CD8-positive, alpha-beta memory T cell (primary cell): ENCODE data around the gene NSUN3. TPM values are rescaled to one million over a fixed set of nuclear protein-coding genes. Genes with fewer than 3 reads are reported as not detected.

ENCODE experiments used
- CTCF ChIA-PET: fragments of 350-600 bp; sonication (Branson Sonifier 250); formaldehyde crosslinking; loops from one replicate; lab custom pipeline; 2021; ENCODE audit warnings: antibody characterized with exemption; lab: Charles Lee
- POLR2A ChIA-PET: fragments of 350-600 bp; sonication (Branson Sonifier 250); formaldehyde crosslinking; loops from one replicate; lab custom pipeline; 2021; ENCODE audit warnings: antibody characterized with exemption; lab: Charles Lee
- DNase-seq, 5 donors: peaks; one replicate each; pipeline versions ENCODE4 v3.0.0 to v3.0.0-alpha.2; 2020 to 2022; ENCODE audit warnings: mixed read lengths in 1 of 5
- H3K27ac ChIP-seq: one replicate; pipeline ENCODE4 v1.7.0; 2013; ENCODE audit warnings: low read depth, mild to moderate bottlenecking, low read length, moderate library complexity
- H3K27me3 ChIP-seq: 2 replicates; pipeline ENCODE4 v1.7.0; 2013; ENCODE audit warnings: low read length, mild to moderate bottlenecking; ENCODE audit not compliant: insufficient read depth, poor library complexity, severe bottlenecking
- H3K36me3 ChIP-seq: 2 replicates; pipeline ENCODE4 v1.7.0; 2013; ENCODE audit warnings: mild to moderate bottlenecking, low read length, moderate library complexity; ENCODE audit not compliant: insufficient read depth
- H3K4me1 ChIP-seq: 2 replicates; pipeline ENCODE4 v1.7.0; 2013; ENCODE audit warnings: mild to moderate bottlenecking, low read length, moderate library complexity; ENCODE audit not compliant: insufficient read depth
- H3K4me3 ChIP-seq: 2 replicates; pipeline ENCODE4 v1.7.0; 2013; ENCODE audit warnings: mild to moderate bottlenecking, low read length
- H3K9me3 ChIP-seq: 2 replicates; pipeline ENCODE4 v1.7.0; 2013; ENCODE audit warnings: mild to moderate bottlenecking, low read length
- H3K27ac Mint-ChIP-seq, 8 donors: one replicate each; pipeline ENCODE4 v1.8.0; 2020 to 2021; ENCODE audit warnings: mixed read lengths in 8 of 8, mild to moderate bottlenecking in 6 of 8, inconsistent platforms in 3 of 8, moderate library complexity in 3 of 8
- H3K27me3 Mint-ChIP-seq, 2 donors: one replicate each; pipeline ENCODE4 v1.8.0; 2020 to 2021; ENCODE audit warnings: mixed read lengths in 2 of 2, mild to moderate bottlenecking in 1 of 2, moderate library complexity in 1 of 2
- H3K36me3 Mint-ChIP-seq, 3 donors: one replicate each; pipeline ENCODE4 v1.8.0; 2020 to 2021; ENCODE audit warnings: mixed read lengths in 3 of 3, inconsistent platforms in 1 of 3, mild to moderate bottlenecking in 1 of 3
- H3K4me1 Mint-ChIP-seq, 3 donors: one replicate each; pipeline ENCODE4 v1.8.0; 2020 to 2021; ENCODE audit warnings: mixed read lengths in 3 of 3, inconsistent platforms in 1 of 3, mild to moderate bottlenecking in 1 of 3
- H3K4me3 Mint-ChIP-seq, 7 donors: one replicate each; pipeline ENCODE4 v1.8.0; 2020 to 2021; ENCODE audit warnings: mixed read lengths in 7 of 7, mild to moderate bottlenecking in 6 of 7, moderate library complexity in 4 of 7, inconsistent platforms in 2 of 7
- H3K9me3 Mint-ChIP-seq, 5 donors: one replicate each; pipeline ENCODE4 v1.8.0; 2020 to 2022; ENCODE audit warnings: mixed read lengths in 5 of 5, mild to moderate bottlenecking in 3 of 5, moderate library complexity in 2 of 5, inconsistent platforms in 1 of 5
- polyA plus RNA-seq: library from polyadenylated mRNA; unstranded; fragments of 300-500 nt; fragmentation: Illumina TruSeq; gene quantifications from one replicate; pipeline ENCODE4 v1.2.3, GENCODE V29; 2021
- total RNA-seq, 2 experiments: library from RNA; stranded (reverse); gene quantifications; one replicate each; pipeline ENCODE4 v1.2.3, GENCODE V29; 2021

Gene NSUN3
- total and polyA plus RNA-seq, 3 experiments from 2014 or later, result 6.8 to 14.4 (median 13.4) TPM

GRCh38 chr3:94130690-94131089 is 67.8 kb downstream of the NSUN3 start:
- Histone ChIP-seq H3K4me3 (no peak overlapping the region), H3K36me3 (peaks cover 12% of the 10 kb centered on the region), H3K9me3 (no peaks in the 10 kb centered on the region), H3K27ac (no peak overlapping the region), H3K27me3 (no peaks in the 10 kb centered on the region), H3K4me1 (no peaks in the 10 kb centered on the region)
- H3K4me1 Mint-ChIP-seq, result no peaks in the 10 kb centered on the region
- DNase-seq, result no peak
- peaks cover 0 to 1% of the 10 kb centered on the region in 2 donors for H3K27me3 Mint-ChIP-seq
- ChIA-PET POLR2A (no interaction called here), CTCF (no interaction called here)
- peaks cover 5 to 37% (median 14%) of the 10 kb centered on the region in 3 donors for H3K36me3 Mint-ChIP-seq
- no peak overlapping the region for H3K27ac Mint-ChIP-seq
- H3K4me3 Mint-ChIP-seq, result no peak overlapping the region
- no peaks in the 10 kb centered on the region for H3K9me3 Mint-ChIP-seq

- no peaks in the 10 kb centered on the region for H3K4me1 ChIP-seq
- H3K4me1 Mint-ChIP-seq, result no peaks in the 10 kb centered on the region
- CTCF ChIA-PET, result no interaction called here
- H3K9me3 Mint-ChIP-seq, result no peaks in the 10 kb centered on the region
- DNase-seq, result no peak
- peaks cover 0 to 1% of the 10 kb centered on the region in 2 donors for H3K27me3 Mint-ChIP-seq
- no peak overlapping the region for H3K4me3 Mint-ChIP-seq
- no peaks in the 10 kb centered on the region for H3K36me3 ChIP-seq
- no peak overlapping the region for H3K4me3 ChIP-seq
- H3K9me3 ChIP-seq, result no peaks in the 10 kb centered on the region
- peaks cover 5 to 19% (median 8%) of the 10 kb centered on the region in 3 donors for H3K36me3 Mint-ChIP-seq
- H3K27me3 ChIP-seq, result no peaks in the 10 kb centered on the region
- POLR2A ChIA-PET, result no interaction called here
- H3K27ac ChIP-seq, result no peak overlapping the region
- H3K27ac Mint-ChIP-seq, result no peak overlapping the region
These were observed 69.9 kb downstream of the NSUN3 start for GRCh38 chr3:94132777-94133176.

- no peaks in the 10 kb centered on the region for H3K4me1 ChIP-seq
- Mint-ChIP-seq H3K4me1 (no peaks in the 10 kb centered on the region), H3K36me3 (peaks cover 0 to 3% (median 0%) of the 10 kb centered on the region in 3 donors), H3K27ac (no peak overlapping the region), H3K4me3 (no peak overlapping the region), H3K9me3 (no peaks in the 10 kb centered on the region), H3K27me3 (peaks cover 0 to 1% of the 10 kb centered on the region in 2 donors)
- no peaks in the 10 kb centered on the region for H3K9me3 ChIP-seq
- ChIA-PET POLR2A (no interaction called here), CTCF (no interaction called here)
- DNase-seq, result no peak
- H3K4me3 ChIP-seq, result no peak overlapping the region
- H3K27ac ChIP-seq, result no peak overlapping the region
- no peaks in the 10 kb centered on the region for H3K36me3 ChIP-seq
- H3K27me3 ChIP-seq, result no peaks in the 10 kb centered on the region
These were observed 73.3 kb downstream of the NSUN3 start for GRCh38 chr3:94136133-94136532.

GRCh38 chr3:94137377-94137776 is 74.5 kb downstream of the NSUN3 start:
- H3K36me3 Mint-ChIP-seq, result no peaks in the 10 kb centered on the region
- no peaks in the 10 kb centered on the region for H3K4me1 Mint-ChIP-seq
- ChIA-PET CTCF (no interaction called here), POLR2A (no interaction called here)
- H3K4me3 Mint-ChIP-seq, result no peak overlapping the region
- Histone ChIP-seq H3K4me3 (no peak overlapping the region), H3K9me3 (no peaks in the 10 kb centered on the region), H3K4me1 (no peaks in the 10 kb centered on the region), H3K27ac (no peak overlapping the region), H3K27me3 (no peaks in the 10 kb centered on the region), H3K36me3 (no peaks in the 10 kb centered on the region)
- no peaks in the 10 kb centered on the region for H3K9me3 Mint-ChIP-seq
- no peak for DNase-seq
- H3K27ac Mint-ChIP-seq, result no peak overlapping the region
- peaks cover 0 to 1% of the 10 kb centered on the region in 2 donors for H3K27me3 Mint-ChIP-seq

- peaks cover 0 to 2% (median 0%) of the 10 kb centered on the region in 3 donors for H3K36me3 Mint-ChIP-seq
- no peaks in the 10 kb centered on the region for H3K4me1 Mint-ChIP-seq
- H3K27me3 Mint-ChIP-seq, result peaks cover 2 to 16% of the 10 kb centered on the region in 2 donors
- CTCF ChIA-PET, result no interaction called here
- Histone ChIP-seq H3K9me3 (no peaks in the 10 kb centered on the region), H3K4me1 (no peaks in the 10 kb centered on the region), H3K27ac (no peak overlapping the region), H3K36me3 (no peaks in the 10 kb centered on the region), H3K27me3 (peaks cover 3% of the 10 kb centered on the region), H3K4me3 (no peak overlapping the region)
- no peak overlapping the region for H3K27ac Mint-ChIP-seq
- no peak overlapping the region for H3K4me3 Mint-ChIP-seq
- no peaks in the 10 kb centered on the region for H3K9me3 Mint-ChIP-seq
- POLR2A ChIA-PET, result no interaction called here
- DNase-seq, result no peak
These were observed 83.6 kb downstream of the NSUN3 start for GRCh38 chr3:94146455-94146854.

GRCh38 chr3:94147012-94147411 is 84.2 kb downstream of the NSUN3 start:
- Mint-ChIP-seq H3K9me3 (no peaks in the 10 kb centered on the region), H3K27ac (no peak overlapping the region), H3K36me3 (peaks cover 0 to 2% (median 0%) of the 10 kb centered on the region in 3 donors), H3K27me3 (peaks cover 2 to 22% of the 10 kb centered on the region in 2 donors), H3K4me3 (no peak overlapping the region), H3K4me1 (no peaks in the 10 kb centered on the region)
- Histone ChIP-seq H3K36me3 (no peaks in the 10 kb centered on the region), H3K4me3 (no peak overlapping the region), H3K27me3 (peaks cover 3% of the 10 kb centered on the region), H3K4me1 (no peaks in the 10 kb centered on the region), H3K27ac (no peak overlapping the region), H3K9me3 (no peaks in the 10 kb centered on the region)
- DNase-seq, result no peak
- POLR2A ChIA-PET, result no interaction called here
- CTCF ChIA-PET, result no interaction called here

- Mint-ChIP-seq H3K4me1 (no peaks in the 10 kb centered on the region), H3K9me3 (no peaks in the 10 kb centered on the region), H3K36me3 (peaks cover 0 to 2% (median 0%) of the 10 kb centered on the region in 3 donors), H3K27me3 (peaks cover 4 to 25% of the 10 kb centered on the region in 2 donors), H3K27ac (no peak overlapping the region), H3K4me3 (no peak overlapping the region)
- no peaks in the 10 kb centered on the region for H3K4me1 ChIP-seq
- H3K27ac ChIP-seq, result no peak overlapping the region
- DNase-seq, result no peak
- H3K9me3 ChIP-seq, result no peaks in the 10 kb centered on the region
- ChIA-PET CTCF (no interaction called here), POLR2A (no interaction called here)
- no peak overlapping the region for H3K4me3 ChIP-seq
- no peaks in the 10 kb centered on the region for H3K36me3 ChIP-seq
- peaks cover 3% of the 10 kb centered on the region for H3K27me3 ChIP-seq
These were observed 87.3 kb downstream of the NSUN3 start for GRCh38 chr3:94150113-94150512.

GRCh38 chr3:94156626-94157025 is 93.8 kb downstream of the NSUN3 start:
- Histone ChIP-seq H3K4me1 (no peaks in the 10 kb centered on the region), H3K27me3 (no peaks in the 10 kb centered on the region), H3K4me3 (no peak overlapping the region), H3K36me3 (no peaks in the 10 kb centered on the region), H3K9me3 (no peaks in the 10 kb centered on the region), H3K27ac (no peak overlapping the region)
- H3K4me1 Mint-ChIP-seq, result no peaks in the 10 kb centered on the region
- ChIA-PET CTCF (no interaction called here), POLR2A (no interaction called here)
- H3K36me3 Mint-ChIP-seq, result no peaks in the 10 kb centered on the region
- no peak overlapping the region for H3K4me3 Mint-ChIP-seq
- no peaks in the 10 kb centered on the region for H3K9me3 Mint-ChIP-seq
- no peak for DNase-seq
- peaks cover 6 to 12% of the 10 kb centered on the region in 2 donors for H3K27me3 Mint-ChIP-seq
- H3K27ac Mint-ChIP-seq, result no peak overlapping the region

- no peak for DNase-seq
- H3K27me3 Mint-ChIP-seq, result peaks cover 4 to 5% of the 10 kb centered on the region in 2 donors
- Histone ChIP-seq H3K9me3 (no peaks in the 10 kb centered on the region), H3K27me3 (no peaks in the 10 kb centered on the region), H3K27ac (no peak overlapping the region), H3K4me3 (no peak overlapping the region), H3K36me3 (no peaks in the 10 kb centered on the region), H3K4me1 (no peaks in the 10 kb centered on the region)
- no peak overlapping the region for H3K27ac Mint-ChIP-seq
- no peaks in the 10 kb centered on the region for H3K36me3 Mint-ChIP-seq
- no peaks in the 10 kb centered on the region for H3K9me3 Mint-ChIP-seq
- H3K4me3 Mint-ChIP-seq, result no peak overlapping the region
- no peaks in the 10 kb centered on the region for H3K4me1 Mint-ChIP-seq
- ChIA-PET CTCF (no interaction called here), POLR2A (no interaction called here)
These were observed 95.7 kb downstream of the NSUN3 start for GRCh38 chr3:94158512-94158911.
